DMS 273 (cell line): ENCODE results near the gene EXOC8.

Experiments used
- DNase-seq: peaks from one replicate; lab custom pipeline; 2025; ENCODE audit not compliant: unreplicated experiment; lab: John Stamatoyannopoulos, UW

EXOC8 gene

GRCh38 chr1:231317306-231318014, 20.2 kb downstream of the EXOC8 start:
- DNase-seq, result no peak

GRCh38 chr1:231315887-231316286, 21.8 kb downstream of the EXOC8 start:
- peak; percentile 79 for DNase-seq

GRCh38 chr1:231313661-231314060, 24.0 kb downstream of the EXOC8 start:
- DNase-seq, result no peak

- no peak for DNase-seq
Measured at GRCh38 chr1:231312432-231312788, 25.2 kb downstream of the EXOC8 start.

GRCh38 chr1:231311720-231312431, 25.8 kb downstream of the EXOC8 start:
- DNase-seq, result peak; percentile 84

- DNase-seq, result no peak
Measured at GRCh38 chr1:231310391-231310934, 27.2 kb downstream of the EXOC8 start.

GRCh38 chr1:231301990-231302389, 35.7 kb downstream of the EXOC8 start:
- DNase-seq, result no peak

GRCh38 chr1:231295938-231296337, 41.7 kb downstream of the EXOC8 start:
- no peak for DNase-seq

- no peak for DNase-seq
Measured at GRCh38 chr1:231286603-231287002, 51.0 kb downstream of the EXOC8 start.

- DNase-seq, result no peak
Measured at GRCh38 chr1:231284441-231284840, 53.2 kb downstream of the EXOC8 start.
